ENCODE data around the gene PFN1.
A peak's percentile ranks its signal among the peaks of the same experiment; 100 is the strongest.

The PFN1 gene

DNA sequence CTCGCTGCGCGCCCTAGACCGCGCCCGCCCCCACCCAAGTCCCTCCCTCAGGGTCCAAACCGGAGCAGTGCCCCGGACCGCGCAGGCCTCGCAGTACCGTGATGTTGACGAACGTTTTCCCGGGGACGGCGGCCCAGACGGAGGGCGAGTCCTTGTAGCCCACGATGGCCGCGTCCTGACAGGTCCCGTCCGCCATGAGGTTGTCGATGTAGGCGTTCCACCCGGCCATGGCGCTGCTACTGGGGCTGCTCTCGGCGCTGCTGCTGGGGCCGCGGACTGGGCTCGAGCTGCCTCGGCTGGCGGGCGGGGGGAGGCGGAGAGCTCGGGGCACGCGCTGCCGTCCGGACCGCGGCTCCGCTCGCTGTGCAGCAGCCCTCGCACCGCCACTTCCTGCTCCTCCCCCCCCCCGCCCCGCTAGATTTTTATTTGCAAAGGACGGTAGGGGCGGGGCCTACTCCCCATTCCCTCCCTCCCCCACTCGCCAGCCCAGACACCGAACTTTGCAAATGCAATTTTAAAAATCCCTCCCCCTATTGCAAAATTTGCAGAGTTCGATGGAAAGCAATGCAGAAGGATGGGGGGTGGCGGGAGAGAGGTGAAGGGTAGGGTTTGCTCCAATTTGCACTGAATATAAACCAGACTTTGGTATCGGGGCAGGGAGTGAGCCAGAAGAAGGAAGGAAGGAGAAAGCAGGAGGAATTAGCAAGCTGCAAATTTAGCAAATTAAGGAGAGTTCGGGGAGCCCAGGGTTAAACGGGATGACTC is at the start of gene PFN1:
PFN1 (minus strand) TSS at position 365 of the 765 bp plus-strand sequence; CDS start at position 229, 136 bp downstream.
- peak; percentile 88 for DNase-seq (ENCODE audit: low read depth)

DNA sequence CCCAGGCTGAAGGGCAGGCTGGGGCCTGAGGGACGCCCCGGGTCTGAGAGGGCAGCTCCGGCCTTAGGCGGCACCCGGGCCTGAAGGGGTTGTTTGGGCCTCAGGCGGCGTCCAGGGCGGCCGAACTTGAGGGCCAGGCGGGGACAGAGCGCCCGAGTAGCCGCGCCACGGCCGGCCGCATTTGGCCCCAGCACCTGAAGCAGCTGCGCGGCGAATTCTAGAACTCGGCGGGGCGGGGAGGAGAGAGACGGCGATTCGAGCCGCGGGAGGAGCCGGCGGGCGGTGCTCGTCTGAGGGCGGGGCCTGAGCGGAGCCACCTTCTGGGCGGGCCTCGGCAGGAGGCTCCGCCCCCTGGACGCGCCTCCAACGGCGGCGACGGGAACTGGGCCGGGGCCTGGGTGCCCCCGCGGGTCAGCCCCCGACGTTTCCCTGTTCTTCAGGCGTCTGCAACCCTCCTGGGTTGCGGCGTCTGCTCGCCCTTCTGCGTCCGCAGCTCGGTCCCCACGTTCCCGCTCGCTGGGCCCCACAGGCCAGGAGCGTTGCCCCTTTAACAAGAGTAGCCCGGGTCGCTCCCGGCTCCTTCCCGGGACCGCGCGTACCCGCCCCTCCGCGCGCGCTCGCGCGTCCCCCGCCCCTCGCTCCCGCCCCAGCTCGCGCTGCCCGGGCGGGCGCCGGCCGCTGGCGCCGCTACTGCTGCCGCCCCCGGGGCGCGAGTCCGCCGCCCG is 49.1 kb upstream of the PFN1 start, which contains the start of the genes INCA1 and KIF1C:
INCA1 (minus strand) TSS at position 221 of the 725 bp plus-strand sequence. CDS start 3,085 bp downstream, outside the sequence.
KIF1C (plus strand) TSS at position 649 of the 725 bp plus-strand sequence. CDS start 2,297 bp downstream, outside the sequence.
- peak; percentile 77 for DNase-seq (ENCODE audit: low read depth)

DNA sequence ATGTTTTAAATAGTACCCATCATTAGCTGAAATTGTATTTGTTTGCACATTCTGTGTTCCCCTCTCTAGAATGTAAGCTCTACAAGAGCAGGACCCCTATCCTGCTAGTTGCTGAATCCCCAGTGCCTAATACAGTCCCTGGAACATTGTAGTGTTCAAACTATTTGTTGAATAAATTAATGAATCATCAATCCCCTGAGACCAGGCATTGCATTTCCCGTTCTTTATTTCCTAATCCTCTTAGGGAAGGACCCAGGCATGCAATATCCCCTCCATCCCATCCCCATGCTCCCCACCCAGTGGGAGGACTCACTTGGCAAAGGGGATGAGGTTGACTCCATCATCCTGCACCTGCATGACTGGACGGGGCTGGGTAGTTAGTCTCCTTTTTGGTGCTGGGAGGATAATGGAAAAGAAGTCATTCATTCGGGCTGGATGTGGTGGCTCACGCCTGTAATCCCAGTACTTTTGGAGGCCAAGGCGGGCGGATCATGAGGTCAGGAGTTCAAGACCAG is 45.8 kb upstream of the PFN1 start:
- DNase-seq (ENCODE audit: low read depth), result no peak

DNA sequence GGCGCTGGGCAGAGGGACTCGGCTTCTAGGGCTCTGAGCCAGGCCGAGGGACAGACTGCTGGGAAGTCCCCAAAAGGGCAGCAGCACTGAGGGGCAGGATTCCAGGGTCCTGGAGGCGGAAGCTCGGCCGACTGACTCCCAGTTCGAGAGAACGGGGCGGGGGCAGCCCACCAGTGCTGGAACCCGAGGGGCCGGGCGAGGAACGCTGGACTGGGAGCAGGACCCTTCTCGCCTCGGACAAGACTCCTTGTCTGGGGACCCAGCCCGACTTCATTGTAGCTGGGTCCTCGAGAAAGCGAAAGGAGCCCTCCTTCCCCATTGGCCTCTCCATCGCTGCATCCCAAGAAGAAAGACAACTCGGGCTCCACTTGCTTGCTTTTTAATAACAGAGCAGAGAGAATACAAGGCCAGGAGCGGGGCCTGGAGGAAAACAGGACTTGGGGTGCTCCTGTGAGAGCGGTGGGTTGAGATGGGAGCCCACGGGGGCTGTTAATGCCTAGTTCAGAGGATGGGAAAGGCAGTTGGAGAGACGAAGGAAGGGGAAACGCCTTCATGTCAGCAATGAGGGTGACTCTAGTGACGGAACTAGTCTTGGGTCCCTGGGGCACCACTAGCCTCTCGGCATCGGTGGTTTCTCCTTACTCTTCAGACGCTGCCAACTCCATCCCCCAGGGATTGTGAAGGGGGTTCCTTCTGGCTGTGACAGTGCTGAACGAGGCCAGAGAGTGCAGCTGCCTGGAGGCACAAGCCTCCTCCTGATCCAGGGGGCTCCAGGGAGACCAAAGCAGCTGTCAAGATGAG is 39.6 kb upstream of the PFN1 start:
- no peak for DNase-seq (ENCODE audit: low read depth)

DNA sequence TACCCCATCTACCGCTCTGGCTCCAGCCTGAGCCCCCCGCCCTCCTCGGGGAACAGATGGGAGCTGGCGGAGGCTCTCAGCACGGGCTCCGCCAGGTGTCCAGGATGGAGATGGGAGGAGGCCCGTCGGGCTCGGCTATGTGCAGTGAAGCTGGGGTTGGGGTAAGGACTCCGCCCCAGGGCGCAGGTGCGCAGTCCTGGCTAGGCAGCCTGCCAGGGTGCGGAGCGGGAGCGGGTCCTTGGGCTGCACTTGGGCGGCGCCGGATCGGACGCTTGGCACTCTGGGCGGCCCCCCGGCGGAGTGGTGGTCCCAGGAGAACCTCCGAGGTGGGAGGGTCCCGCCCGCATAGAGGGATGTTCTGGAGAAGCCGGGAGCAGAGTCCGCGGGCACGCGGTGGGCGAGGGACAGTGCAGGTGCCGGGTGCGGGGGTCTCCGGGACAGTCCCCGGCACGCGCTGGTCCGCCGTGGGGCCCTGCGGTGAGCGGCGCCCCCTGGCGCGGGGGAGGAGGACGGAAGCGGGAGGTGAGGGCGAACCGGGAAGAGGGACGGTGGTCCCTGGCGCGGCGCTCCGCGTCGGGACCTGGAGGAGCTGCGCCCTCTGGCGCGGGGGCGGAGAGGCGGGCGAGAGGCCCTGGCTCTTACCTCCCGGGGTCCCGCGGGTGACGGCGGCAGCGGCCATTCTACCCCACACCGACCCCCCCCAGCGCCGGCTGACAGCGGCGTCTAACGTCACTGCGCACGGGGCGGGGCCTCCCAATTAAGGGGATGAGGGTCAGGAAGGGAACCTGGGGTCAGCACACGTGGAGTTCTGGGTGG is 38.8 kb upstream of the PFN1 start, which contains the start of gene CAMTA2:
CAMTA2 (minus strand) TSS at position 725 of the 816 bp plus-strand sequence. CDS start 1,453 bp downstream, outside the sequence.
- DNase-seq (ENCODE audit: low read depth), result no peak

DNA sequence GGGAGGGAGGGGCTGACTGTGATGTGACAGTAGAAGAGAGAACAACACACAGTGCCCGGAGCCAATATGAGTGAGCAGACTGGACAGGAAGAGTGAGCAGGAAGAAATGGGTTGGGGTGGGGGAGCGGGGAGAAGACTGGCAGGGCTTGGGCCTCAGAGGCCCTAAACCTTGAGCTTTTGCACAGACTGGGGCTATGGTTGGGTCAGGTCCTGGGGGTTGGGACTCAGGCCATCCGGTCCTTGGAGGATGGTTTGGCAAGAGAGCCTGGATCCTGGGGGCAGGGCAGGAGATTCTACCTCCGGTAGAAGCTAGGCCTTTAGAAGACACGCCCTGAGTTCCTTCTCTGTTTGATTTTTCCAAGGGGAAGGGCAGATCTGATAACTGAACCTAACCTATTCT is 38.1 kb upstream of the PFN1 start:
- no peak for DNase-seq (ENCODE audit: low read depth)

DNA sequence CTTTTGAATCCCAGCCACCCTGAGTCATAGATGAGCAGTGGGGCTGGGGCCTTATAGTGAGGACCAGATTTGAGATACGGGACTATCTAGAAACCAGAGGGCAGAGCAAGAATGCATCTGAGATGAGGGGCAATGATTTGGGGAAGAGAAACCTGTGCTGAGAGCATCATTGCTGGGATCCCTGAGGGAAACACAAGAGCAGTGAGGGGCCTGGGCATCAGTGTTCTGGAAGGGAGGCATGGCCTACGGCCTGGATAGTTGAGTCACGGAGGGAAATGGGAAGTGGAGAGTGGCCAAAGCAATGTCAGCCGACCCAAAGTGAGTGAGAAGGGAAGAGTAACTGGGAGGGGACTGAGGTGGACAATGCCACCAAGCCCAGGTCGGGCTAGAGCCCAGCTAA is 34.0 kb upstream of the PFN1 start:
- no peak for DNase-seq (ENCODE audit: low read depth)

DNA sequence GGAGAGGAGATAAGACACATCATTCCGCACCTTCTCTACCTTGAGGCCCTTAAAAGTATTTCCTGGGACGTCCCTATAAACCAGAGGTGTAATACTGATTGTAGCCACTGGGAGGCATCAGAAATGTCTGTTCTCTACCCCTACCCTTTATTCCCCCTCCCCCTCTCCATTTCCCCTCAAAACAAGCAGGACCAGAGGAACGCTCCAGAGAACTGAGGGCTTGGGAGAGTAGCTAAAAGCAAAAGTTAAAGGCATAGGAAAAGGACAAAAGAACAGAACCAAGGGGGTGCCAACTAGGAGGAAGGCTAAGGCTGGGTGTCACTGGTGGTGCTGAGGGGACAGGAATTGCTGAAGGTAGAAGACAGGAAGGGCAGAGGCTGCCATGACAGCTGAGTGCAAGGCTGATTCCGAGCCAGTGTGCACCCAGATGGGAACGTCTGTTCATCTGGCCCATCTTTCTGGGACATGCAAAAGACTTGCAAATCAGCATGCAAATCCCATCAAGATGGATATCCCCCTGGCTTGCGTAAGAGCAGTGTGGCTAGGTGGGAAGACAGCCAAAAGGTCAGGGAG is 32.4 kb upstream of the PFN1 start:
- no peak for DNase-seq (ENCODE audit: low read depth)

DNA sequence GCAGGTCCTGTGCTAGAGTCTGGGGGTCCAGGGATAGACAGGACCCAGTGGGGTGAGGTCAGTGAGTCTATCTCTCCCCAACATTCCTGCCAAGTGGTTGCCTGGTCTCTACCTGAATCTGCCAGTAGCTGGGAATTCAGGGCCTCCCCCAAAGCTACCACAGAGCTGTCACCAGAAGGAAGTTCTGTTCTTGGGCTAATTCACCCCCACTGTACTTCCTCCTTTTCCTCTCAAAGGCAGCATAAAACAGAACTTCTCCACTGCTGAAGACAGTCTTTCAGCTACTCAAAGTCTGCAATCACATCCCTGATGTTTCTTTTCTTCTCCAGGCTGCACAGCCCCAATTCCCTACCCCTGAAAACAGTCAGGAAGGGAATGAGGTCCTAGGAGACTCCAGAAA is 30.4 kb upstream of the PFN1 start:
- DNase-seq (ENCODE audit: low read depth), result no peak

DNA sequence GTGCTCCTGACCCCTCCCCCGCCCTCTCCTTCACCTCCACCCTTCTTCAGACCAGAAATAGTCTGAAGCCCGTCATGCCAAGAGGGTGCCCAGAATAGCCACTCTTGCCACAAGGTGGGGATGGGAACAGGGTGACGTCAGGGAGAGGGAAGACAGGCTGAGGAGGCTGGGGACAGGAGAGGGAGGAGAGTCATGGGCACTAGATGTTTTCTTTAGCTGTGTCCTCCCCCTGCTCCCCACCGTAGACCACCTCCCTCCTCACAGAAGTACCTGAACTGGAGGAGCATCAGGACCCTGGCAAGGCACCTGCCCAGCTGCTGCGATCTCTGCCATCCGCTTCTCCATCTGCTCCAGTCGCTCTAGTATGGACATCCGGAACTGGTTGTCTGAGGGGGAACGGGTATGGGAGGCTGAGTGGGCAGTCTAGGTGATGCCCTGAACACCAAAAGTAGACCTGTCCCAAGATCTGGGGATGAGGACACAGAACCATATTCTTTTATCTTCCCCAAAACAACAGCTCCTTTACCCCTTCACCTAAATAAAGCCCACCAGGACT is 25.9 kb upstream of the PFN1 start:
- DNase-seq (ENCODE audit: low read depth), result no peak

DNA sequence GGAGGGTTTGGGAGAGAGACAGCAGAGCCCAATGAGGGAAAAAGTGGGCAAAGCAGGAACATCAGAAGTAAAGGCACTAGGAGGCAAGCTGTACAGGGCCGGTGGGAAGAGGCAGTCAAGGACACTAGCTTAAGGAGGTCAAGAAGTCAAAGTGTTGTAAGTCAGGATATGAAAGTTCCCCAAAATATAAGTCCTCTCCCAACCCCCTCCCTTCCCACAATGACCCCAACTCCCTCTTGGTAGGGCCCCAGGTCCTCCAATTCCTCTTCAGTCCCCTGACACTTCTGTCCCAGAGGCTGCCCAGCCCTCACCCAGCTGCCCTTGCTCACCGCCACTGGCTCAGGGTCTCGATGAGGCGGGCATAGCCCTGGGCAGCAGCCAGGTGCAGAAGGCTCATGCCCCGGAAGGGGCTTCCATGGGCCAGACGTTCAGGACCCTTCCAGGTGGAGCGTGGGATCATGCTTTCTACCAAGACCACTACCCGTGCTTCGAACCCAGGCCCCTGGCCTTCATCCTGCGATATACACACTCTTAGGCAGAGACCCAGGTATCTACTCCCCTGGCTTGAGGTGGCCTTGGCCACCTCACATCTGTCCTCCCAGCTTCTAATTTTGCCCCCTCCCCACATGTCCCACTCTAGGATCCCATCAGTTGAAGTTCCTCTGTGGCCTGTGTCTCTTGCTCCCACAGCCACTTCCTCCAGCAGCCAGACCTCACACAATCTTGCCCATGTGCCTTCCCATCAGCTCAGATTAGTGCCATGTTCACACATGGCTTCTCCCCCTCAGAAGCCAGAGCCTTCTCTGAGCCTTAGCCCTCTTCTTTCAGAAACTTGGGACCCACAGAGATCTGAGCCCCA is 25.2 kb upstream of the PFN1 start:
- no peak for DNase-seq (ENCODE audit: low read depth)

DNA sequence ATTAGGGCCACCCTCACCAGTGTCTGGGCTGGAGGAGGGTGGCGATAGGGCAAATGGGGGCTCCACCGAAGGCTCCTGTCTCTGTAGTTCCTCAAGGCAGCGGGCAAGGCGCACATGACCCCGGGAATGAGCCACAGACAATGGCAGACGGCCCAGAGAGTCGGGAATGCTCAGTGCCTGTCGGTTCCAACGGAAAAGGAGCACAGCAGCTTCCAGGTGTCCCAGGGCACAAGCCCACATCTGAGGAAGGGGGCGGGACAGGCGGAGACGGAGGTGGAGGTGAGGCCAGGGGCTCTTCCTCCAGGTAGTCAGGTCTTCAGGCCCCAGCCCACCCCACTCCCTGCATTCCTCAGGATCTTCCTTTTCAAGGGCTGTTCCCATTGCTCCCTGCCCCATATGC is 24.4 kb upstream of the PFN1 start:
- no peak for DNase-seq (ENCODE audit: low read depth)

DNA sequence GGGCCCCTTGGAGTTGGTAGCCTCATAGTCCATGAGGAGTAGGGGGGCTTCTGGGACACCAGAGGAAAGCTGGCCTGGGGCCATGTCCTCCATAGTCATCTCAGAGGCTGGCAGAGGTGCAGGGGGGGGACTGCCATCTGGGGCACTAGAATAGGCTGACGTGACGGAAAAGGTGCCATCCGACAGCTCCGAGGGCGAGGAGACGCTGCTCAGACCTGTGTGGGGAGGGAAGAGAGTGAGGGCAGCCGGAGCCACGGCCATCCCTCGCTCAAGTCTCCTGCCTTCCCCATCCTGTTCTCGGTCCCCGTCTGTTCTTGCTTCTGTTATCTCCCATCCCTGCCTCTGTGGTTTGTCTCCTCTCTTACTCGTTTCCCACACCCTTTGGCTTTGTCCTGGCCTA is 24.0 kb upstream of the PFN1 start:
- DNase-seq (ENCODE audit: low read depth), result no peak

DNA sequence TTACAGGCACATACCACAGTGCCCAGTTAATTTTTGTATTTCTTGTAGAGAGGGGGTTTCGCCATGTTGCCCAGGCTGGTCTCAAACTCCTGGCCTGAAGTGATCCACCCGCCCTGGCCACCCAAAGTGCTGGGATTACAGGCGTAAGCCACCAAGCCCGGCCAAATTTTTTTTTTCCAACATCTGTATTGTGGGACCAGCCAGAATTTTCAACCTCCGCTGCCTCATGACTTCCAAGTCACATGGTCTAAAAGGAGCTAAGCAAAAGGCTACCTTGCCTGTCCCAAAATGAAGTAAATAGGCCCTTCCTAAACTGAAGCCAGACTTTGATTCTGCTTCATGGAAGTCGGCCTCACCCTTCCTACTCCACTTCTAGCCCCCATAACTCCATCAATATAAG is 23.5 kb upstream of the PFN1 start:
- DNase-seq (ENCODE audit: low read depth), result no peak

DNA sequence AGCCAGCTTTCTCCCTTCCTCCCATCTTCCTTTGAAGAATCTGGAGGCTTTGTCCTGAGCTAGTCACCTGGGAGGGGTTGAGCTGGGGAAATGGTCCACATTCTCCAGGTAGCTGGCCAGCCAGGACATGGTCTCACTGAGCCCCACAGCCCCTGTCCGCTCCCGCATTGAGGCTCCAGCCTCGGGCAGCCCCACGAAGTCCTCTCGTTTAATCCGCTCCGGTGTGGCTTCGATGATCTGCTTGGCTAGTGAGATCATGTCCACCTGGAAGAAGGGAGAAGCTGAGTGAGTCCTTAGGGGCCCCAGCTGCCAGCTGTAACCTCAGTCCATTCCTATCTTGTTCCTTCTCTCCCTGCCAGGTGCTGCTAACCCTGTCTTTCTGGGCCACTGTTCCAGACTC is 21.9 kb upstream of the PFN1 start:
- no peak for DNase-seq (ENCODE audit: low read depth)

DNA sequence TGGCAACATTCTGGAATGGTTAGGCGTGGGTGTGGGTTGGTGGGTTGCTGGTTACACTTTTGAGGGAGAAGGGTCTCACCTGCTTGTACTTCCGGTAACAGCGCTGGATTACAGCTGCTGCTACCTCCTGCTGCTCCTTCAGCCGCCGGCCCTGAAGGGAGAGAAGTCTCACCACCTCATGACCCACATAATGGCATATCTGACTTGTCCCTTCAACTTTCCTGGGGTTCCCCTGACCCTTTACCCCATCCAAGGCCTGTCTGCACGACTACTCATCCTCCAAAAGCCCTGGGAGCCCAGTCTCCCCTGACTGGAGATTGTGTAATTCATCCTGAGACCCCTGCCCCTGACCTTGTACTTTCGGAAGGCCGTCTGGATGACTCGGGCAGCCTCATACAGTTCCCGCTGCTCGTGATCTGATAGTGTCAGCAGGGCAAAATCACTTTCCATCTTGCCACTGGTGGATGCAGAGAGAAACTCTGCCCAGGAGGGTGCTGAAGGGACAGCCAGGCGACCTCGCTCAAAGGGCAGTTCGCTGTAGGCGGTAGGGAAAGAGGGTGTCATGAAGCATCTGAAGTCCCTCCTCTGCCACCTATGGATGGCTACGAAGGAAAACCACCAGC is 21.3 kb upstream of the PFN1 start:
- DNase-seq (ENCODE audit: low read depth), result no peak

DNA sequence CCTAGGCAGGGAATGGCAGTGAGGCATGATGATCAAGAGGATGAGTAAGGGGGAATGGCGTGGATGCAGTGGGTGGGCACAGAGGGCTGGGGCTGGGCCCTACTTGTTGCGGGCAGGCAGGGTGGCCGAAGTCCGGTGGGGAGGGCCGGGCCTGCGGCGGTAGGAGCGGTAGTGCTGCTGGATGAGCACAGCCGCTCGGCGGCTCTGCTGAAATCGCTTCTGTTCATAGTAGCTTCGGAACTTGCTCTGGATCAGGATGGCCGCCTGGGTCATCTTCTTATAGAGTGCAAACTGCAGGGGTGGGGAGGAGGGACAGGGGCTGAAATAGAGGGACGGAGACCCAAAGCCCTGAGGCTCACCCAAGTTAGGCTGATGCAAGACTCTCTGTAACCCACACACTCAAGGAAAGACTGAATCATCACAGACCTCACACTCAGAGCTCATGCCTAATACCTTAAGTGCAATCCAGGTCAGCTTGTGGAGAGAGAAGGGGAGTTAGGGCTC is 20.8 kb upstream of the PFN1 start:
- no peak for DNase-seq (ENCODE audit: low read depth)

DNA sequence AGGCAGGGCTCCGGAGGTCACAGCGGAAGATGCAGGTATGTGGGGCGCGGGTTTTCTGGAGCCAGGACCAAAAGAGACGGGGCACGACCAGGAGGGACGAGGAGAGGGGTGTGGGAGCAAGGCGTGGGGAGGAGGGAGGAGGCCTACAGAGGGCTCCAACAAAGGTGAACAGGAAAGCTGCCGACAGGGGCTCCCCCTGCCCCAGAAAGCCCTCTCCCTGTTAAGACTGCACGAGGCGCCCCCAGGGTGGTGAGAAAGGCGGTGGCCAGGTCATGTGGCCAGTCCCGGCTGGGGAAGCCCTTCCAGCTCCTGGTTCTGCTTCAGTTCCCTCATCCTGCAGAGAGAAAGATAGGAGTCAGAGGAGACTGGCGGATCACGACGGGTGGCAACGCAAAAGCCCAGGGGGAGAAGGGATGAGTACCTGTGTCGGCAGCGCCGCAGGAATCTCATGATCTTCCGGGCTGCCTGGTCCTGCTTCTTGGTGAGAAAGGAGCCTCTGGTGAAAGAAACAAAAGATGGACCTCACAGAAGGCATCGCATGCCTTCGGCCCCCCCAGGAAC is 20.2 kb upstream of the PFN1 start:
- no peak for DNase-seq (ENCODE audit: low read depth)
